Motor neuron (in vitro differentiated cells): ENCODE results near the gene SRRM1. TPM values are rescaled to one million over a fixed set of nuclear protein-coding genes. Genes with fewer than 3 reads are reported as not detected.
"Not testable (repeated sequence)": the region's sequence is repeated elsewhere in the genome, so short reads cannot be mapped to it uniquely, and the experiment has no call there.

Experiments
- ATAC-seq, 8 experiments: fragments of 200-7000 bp; cut with Tn5 transposase; replicated peaks in 6 of 8; 2 replicates each; pipeline ENCODE4 v1.8.0; 2021; ENCODE audit warnings: mild to moderate bottlenecking in 8 of 8, moderate library complexity in 8 of 8
- H3K27ac ChIP-seq, 2 donors: fragments of 250-450 bp; sonication (Bioruptor Pico); 2 replicates each; pipeline ENCODE4 v1.9.0; 2021; ENCODE audit warnings: antibody characterized with exemption in 2 of 2, mild to moderate bottlenecking in 2 of 2, moderate library complexity in 1 of 2
- H3K4me1 ChIP-seq, 2 donors: fragments of 250-450 bp; sonication (Bioruptor Pico); replicated peaks in 1 of 2; 2 replicates each; pipeline ENCODE4 v1.6.1; 2021; ENCODE audit warnings: antibody characterized with exemption in 2 of 2, mild to moderate bottlenecking in 2 of 2, moderate library complexity in 1 of 2
- H3K4me3 ChIP-seq, 5 donors: fragments of 250-450 bp; sonication (Bioruptor Pico); 2 replicates each; pipeline ENCODE4 v1.9.0; 2021; ENCODE audit warnings: antibody characterized with exemption in 5 of 5, mild to moderate bottlenecking in 5 of 5, moderate library complexity in 4 of 5
- WGBS, 10 experiments: fragments of 450-650 bp; shearing (Covaris generic); methylation state at CpG; one replicate each; pipeline ENCODE4 v1.0.0; 2022; 5-methylcytosine and 5-hydroxymethylcytosine counted together
- in situ Hi-C, 9 experiments: fragments of 400-800 bp; cut with MboI; loops; one replicate each; pipeline ENCODE4 v1.15.0; 2021; ENCODE audit warnings: low sequenced_read_pairs in 9 of 9, low pct_unique_long_range_greater_than_20kb in 2 of 9; ENCODE audit not compliant: unreplicated experiment in 9 of 9
- total RNA-seq, 8 experiments: library from RNA; unstranded; fragments of 300-600 nt; gene quantifications; 2 replicates each; pipeline versions ENCODE4 v1.2.3 to v1.2.4, GENCODE V29; 2022

The SRRM1 gene
- total RNA-seq, 8 experiments from 2014 or later, result 36.6 to 141 (median 69.1) TPM

DNA sequence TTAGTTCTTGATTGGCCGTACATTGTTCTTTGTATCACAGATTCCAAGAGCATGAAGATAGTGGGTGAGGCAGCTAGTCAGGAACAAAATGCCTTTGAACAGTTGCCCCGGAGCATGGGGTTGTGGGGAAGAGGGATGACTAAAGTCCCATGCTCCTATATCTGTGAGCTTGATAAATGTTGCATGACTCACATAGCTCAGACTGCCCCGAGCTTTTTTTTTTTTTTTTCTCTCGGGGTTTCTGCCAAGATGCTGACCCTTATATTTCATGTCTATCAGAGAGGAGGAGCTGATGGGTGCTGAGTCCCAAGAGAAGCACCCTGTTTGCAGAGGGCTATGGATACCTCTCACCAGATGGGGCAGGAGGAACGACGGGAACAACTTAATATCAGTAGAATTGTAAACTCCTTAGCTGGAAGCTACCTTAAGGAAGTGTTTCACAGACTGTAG is 40.6 kb downstream of the SRRM1 start:
- 22 to 57% (median 43%) methylated on average over 2 to 6 of the region's 6 CpGs; no CpG with 5 or more reads in 3 of the 10 experiments for WGBS, 10 experiments
- in situ Hi-C loops, result loop anchor here in 8 of 9 experiments (10.0 to 25.0 kb wide), 5 partner anchors 129 to 529 kb away; no protein-coding TSS in a partner anchor
- ATAC-seq, result peak; percentile 64 to 98 (median 97)
- peak overlapping the region in 1 of 2 donors; percentile 8 for H3K27ac ChIP-seq
- peaks cover 9 to 11% of the 10 kb centered on the region in 2 donors for H3K4me1 ChIP-seq
- no peak overlapping the region for H3K4me3 ChIP-seq

DNA sequence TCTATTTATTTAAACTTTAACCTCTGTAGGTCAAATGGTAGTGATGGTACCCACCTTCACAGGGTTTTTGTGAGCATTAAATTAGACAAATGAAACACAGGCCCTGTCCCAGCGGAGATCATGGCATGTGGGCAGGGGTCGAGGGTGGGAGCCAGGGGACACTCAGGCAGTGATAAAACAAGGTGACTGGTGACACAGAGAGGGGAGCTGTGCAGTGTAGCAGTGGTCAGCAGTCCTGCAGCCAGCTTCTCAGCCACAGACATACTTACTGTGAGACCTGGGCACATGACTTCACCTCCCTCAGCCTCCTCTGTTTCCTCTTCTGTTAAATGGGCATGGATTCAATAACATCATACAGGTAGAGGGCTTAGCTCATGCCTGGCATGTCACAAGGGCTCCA is 44.9 kb downstream of the SRRM1 start:
- H3K27ac ChIP-seq, result no peak overlapping the region
- in situ Hi-C loops, result loop anchor here (5.0 to 25.0 kb wide), 6 partner anchors 124 to 524 kb away; no protein-coding TSS in a partner anchor
- no peak for ATAC-seq
- WGBS, 10 experiments, result 70 to 90% (median 75%) methylated on average over 2 of the region's 2 CpGs; no CpG with 5 or more reads in 6 of the 10 experiments
- no peak overlapping the region for H3K4me3 ChIP-seq
- H3K4me1 ChIP-seq, result peaks cover 9 to 13% of the 10 kb centered on the region in 2 donors

DNA sequence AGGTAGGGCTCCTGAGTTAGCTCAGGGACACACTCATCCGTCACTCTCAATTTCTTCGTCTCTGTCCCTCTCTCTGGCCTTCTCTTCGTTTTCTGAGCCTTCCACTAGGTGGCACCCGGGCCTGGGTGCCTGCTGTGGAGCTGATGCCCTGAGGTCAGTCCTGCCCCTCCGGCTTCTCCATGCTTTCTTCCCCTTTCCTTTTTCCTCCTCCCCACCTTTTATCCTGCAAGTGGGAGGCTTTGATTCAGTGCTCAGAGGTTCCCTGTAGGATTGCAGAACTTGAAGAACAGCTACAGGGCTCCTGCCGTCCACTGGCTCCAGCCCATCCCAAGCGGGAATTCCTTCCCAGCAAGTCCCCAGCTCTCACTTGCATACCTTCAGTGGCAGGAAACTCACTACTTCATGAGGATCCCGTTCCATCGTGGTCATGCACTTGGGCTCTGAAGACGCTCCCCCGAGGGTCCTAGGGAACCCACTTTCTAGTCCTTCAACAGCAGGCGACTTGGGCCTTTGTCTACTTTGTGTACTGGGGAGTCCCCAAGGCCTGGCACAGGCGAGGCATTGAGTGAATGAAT is 45.6 kb downstream of the SRRM1 start:
- Histone ChIP-seq H3K4me3 (no peak overlapping the region), H3K4me1 (peaks cover 5 to 8% of the 10 kb centered on the region in 2 donors), H3K27ac (no peak overlapping the region)
- peak; percentile 54 to 97 (median 67) for ATAC-seq
- in situ Hi-C loops, result loop anchor here (5.0 to 25.0 kb wide), 6 partner anchors 124 to 524 kb away; no protein-coding TSS in a partner anchor
- 25 to 100% (median 48%) methylated on average over 1 to 12 of the region's 13 CpGs; no CpG with 5 or more reads in 1 of the 10 experiments for WGBS, 10 experiments

DNA sequence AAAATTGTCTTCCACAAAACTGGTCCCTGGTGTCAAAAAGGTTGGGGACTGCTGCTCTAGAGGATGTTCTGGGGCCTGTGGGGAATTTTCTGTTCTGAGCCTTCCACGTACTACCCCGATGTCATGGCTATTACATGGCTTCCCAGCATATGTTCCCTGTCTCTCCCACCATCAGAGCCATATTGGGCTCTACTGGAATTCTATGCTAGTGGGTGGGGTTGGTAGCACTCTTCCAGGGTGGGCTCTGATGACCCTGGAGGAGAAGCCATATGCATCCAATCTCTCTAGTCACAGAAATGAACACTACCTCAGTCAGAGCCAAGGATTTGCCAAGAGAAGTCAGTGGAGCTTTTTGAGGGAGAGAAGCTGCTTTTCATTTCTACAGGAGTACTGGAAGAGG is 47.9 kb downstream of the SRRM1 start:
- in situ Hi-C loops, result loop anchor here in 6 of 9 experiments (25.0 kb wide), 3 partner anchors 121 to 521 kb away; no protein-coding TSS in a partner anchor
- Histone ChIP-seq H3K4me1 (peaks cover 0 to 3% of the 10 kb centered on the region in 2 donors), H3K27ac (no peak overlapping the region), H3K4me3 (no peak overlapping the region)
- no peak for ATAC-seq
- 40 to 100% (median 100%) methylated on average over 1 to 2 of the region's 2 CpGs; no CpG with 5 or more reads in 6 of the 10 experiments for WGBS, 10 experiments

DNA sequence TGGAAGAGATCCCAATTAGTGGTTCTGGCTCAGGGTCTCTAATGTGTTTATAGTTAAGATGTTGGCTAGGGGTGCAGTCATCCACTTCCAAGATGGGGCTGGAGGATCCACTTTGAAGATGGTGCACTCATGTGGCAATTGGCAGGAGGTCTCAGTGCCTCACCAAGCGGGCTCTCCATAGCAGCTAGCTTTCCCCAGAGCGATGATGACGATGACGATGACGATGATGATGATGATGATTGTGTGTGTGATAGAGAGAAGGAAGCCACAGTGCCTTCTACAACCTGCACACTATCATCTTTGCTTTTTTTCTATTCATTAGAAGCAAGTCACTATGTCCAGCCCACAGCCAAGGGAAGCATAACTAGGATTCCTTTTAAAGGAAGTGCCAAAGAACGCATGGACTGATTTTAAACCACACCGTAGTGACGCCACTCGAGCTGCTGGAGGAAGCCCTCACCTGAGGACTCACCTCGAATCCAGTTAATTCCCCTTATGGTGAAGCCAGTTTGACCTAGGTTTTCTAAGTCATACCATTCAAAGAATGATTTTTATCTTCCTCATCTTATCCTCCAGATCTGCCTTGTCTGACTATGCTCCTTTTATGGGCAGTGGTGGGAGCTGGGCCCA is 49.4 kb downstream of the SRRM1 start:
- no peak for ATAC-seq
- Histone ChIP-seq H3K27ac (no peak overlapping the region), H3K4me1 (peaks cover 0 to 3% of the 10 kb centered on the region in 2 donors), H3K4me3 (no peak overlapping the region)
- 17 to 100% (median 90%) methylated on average over 1 to 9 of the region's 10 CpGs; no CpG with 5 or more reads in 3 of the 10 experiments for WGBS, 10 experiments
- in situ Hi-C loops, result loop anchor here in 6 of 9 experiments (25.0 kb wide), 3 partner anchors 120 to 520 kb away; no protein-coding TSS in a partner anchor

DNA sequence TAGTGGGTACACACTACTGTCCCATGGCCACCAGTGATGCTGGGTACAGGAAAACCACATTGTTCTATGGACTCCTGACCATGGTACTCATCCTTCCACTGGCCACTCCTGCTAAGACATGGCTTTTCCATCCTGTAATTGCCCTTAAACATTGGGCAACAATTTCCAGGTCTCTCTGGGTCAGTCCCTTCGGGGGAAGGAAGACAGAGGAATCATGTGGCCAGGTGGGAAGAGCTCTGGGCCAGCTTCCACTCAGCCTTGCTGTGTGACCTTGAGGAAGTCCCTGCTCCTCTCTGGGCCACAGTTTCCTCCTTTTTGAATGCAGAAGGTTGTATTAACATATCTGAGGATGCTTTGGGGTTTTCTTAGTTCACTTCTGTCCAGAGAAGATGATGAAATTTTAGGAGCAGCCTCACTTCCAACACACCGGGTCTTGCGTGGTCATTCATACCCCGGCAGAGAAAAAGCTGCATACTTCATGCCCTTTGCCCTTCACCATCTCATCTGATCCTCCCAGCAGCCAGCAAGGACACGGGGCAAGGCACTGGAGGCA is 50.8 kb downstream of the SRRM1 start:
- ATAC-seq, result no peak
- in situ Hi-C loops, result loop anchor here in 6 of 9 experiments (25.0 kb wide), 3 partner anchors 118 to 518 kb away; no protein-coding TSS in a partner anchor
- Histone ChIP-seq H3K4me1 (no peaks in the 10 kb centered on the region), H3K4me3 (no peak overlapping the region), H3K27ac (no peak overlapping the region)
- 8 to 80% (median 39%) methylated on average over 1 to 5 of the region's 5 CpGs; no CpG with 5 or more reads in 1 of the 10 experiments for WGBS, 10 experiments

DNA sequence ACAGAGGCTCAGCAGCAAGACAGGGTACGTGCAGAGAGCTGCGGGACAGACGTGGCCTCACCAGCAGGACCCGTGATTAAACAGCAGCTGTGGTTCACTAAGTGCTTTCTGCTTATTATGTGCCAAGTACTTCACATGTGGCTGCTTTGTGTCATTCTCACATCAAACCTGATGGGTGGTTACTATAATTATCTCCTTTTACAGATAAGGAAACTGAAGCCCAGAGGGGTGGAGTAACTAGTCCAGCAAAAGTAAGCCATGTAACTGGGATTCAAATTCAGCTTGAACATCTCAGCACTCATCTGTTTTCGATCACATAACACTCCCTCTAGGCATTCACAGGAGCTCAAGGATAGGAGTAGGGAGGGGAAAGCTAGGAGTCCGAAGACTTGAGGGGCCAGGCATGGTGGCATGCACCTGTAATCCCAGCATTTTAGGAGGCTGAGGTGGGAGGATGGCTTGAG is 51.3 kb downstream of the SRRM1 start:
- no peak overlapping the region for H3K27ac ChIP-seq
- no peaks in the 10 kb centered on the region for H3K4me1 ChIP-seq
- in situ Hi-C loops, result loop anchor here in 6 of 9 experiments (25.0 kb wide), 3 partner anchors 118 to 518 kb away; no protein-coding TSS in a partner anchor
- ATAC-seq, result peak in 3 of 8 experiments; percentile 64 to 88 (median 84)
- no peak overlapping the region for H3K4me3 ChIP-seq
- WGBS, 10 experiments, result 0 to 84% (median 49%) methylated on average over 1 to 6 of the region's 6 CpGs; no CpG with 5 or more reads in 1 of the 10 experiments

DNA sequence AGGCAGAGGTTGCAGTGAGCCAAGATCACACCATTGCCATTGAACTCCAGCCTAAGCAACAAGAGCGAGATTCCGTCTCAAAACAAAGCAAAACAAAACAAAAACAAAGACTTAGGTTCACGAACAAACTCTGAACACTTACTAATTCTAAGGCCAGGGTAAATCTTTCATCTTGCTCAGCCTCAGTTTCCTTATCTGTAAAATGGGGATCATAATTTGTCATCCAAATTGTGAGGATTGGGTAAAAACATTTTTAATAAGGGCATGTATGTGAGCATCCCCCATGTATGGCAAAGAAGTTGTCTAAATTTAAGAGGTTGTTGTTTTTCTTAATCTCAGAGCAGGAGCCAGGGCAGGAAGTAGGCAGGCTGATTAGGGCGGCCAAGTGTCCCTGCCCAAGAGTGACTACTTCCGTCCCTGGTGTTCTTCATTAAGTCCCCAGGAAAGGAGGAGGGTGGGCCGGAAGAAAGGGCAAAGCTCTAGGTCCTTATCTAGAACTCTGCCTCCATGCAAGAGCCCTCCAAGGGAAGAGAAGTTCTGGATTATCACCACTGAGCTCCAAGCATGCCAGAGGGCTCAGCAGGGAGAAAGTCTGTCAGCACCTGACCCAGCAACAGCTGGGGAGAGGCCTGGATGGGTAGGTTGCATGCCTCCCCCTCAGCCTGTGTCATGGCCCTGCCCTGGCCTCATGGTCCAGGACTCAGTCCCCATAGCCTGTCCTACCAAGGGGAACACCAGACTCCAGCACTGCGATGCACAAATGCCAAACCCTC is 52.3 kb downstream of the SRRM1 start:
- in situ Hi-C loops, result loop anchor here in 6 of 9 experiments (25.0 kb wide), 3 partner anchors 117 to 517 kb away; no protein-coding TSS in a partner anchor
- no peaks in the 10 kb centered on the region for H3K4me1 ChIP-seq
- 56 to 100% (median 80%) methylated on average over 1 to 6 of the region's 7 CpGs for WGBS, 10 experiments
- H3K4me3 ChIP-seq, result no peak overlapping the region
- H3K27ac ChIP-seq, result no peak overlapping the region
- ATAC-seq, result peak in 2 of 8 experiments; percentile 22 to 25

DNA sequence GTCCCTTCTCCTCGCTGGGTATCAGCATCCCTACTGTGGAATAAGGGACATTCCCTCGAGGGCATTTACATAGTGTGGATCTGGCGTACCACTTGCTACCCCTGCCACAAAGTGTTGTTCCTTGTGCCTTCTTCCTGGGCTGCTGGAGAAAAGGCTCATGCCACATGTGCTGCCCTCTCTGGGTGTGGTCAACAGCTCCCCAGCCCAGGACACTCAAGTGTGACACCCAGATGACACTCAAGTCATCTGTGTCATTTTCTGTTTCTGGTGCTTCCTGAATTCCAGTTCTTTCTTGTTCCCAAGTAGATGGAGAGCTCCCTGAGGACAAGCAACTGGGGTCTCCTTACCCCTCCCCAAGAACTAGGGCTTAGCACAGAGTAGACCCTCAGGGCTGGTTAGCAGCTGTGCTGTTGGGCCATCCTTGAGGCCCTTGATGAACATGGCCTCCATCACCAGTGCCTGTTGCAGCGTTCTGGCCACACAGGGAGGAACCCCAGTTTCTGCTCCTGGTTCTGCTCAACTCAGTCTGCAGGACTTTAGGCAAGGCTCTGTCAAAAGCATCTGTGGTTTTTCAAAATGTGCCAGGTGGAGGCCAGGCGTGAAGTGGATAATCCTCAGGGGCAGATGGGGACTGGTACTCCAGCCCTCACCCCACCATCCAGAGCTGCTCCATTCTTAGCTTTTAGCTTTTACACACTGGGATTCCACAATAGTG is 53.1 kb downstream of the SRRM1 start:
- in situ Hi-C loops, result loop anchor here in 6 of 9 experiments (25.0 kb wide), 3 partner anchors 116 to 516 kb away; no protein-coding TSS in a partner anchor
- ATAC-seq, result no peak
- WGBS, 10 experiments, result 62 to 95% (median 80%) methylated on average over 1 to 4 of the region's 5 CpGs; no CpG with 5 or more reads in 3 of the 10 experiments
- no peaks in the 10 kb centered on the region for H3K4me1 ChIP-seq
- no peak overlapping the region for H3K27ac ChIP-seq
- no peak overlapping the region for H3K4me3 ChIP-seq

DNA sequence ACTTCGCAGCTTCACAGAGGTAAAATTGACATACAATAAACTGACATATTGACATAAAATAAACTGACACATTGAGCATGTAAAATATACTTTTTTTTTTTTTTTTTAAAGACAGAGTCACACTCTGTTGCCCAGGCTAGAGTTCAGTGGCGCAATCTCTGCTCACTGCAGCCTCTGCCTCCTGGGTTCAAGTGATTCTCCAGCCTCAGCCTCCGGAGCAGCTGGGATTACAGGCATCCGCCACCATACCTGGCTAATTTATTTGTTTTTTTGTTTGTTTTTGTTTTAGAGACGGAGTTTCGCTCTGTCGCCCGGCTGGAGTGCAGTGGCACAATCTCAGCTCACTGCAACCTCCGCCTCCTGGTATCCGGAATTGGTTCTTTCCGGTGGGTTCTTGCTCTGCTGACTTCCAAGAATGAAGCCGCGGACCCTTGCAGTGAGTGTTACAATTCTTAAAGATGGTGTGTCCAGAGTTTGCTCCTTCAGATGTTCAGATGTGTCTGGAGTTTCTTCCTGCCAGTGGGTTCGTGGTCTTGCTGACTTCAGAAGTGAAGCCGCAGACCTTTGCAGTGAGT is 53.7 kb downstream of the SRRM1 start:
- in situ Hi-C loops, result loop anchor here in 6 of 9 experiments (25.0 kb wide), 3 partner anchors 115 to 515 kb away; no protein-coding TSS in a partner anchor
- WGBS, 10 experiments, result 83 to 100% (median 93%) methylated on average over 2 to 15 of the region's 15 CpGs
- Histone ChIP-seq H3K27ac (no peak overlapping the region), H3K4me1 (no peaks in the 10 kb centered on the region), H3K4me3 (no peak overlapping the region)
- ATAC-seq, result no peak

DNA sequence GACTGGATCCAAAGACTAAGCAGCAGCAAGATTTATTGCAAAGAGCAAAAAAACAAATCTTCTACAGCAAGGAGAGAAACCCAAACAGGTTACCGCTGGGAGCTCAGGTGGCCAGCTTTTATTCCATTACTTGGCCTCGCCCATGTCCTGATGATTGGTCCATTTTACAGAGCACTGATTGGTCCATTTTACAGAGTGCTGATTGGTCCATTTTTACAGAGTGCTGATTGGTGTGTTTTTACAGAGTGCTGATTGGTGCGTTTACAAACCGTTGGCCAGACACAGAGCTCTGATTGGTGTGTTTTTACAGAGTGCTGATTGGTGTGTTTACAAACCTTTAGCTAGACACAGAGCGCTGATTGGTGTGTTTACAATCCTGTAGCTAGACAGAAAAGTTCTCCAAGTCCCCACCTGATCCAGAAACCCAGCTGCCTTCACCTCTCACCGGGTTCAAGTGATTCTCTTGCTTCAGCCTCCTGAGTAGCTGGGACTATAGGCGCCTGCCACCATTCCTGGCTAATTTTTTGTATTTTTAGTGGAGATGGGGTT is 54.4 kb downstream of the SRRM1 start:
- H3K4me1 ChIP-seq, ATAC-seq, H3K27ac ChIP-seq, H3K4me3 ChIP-seq: not testable (repeated sequence)
- 80 to 100% (median 94%) methylated on average over 1 to 6 of the region's 7 CpGs; no CpG with 5 or more reads in 1 of the 10 experiments for WGBS, 10 experiments
- in situ Hi-C loops, result loop anchor here in 6 of 9 experiments (25.0 kb wide), 3 partner anchors 115 to 515 kb away; no protein-coding TSS in a partner anchor
